Peyer's patch (tissue), 4 donors: ENCODE results near the gene SMAP2. TPM values are rescaled to one million over a fixed set of nuclear protein-coding genes. Genes with fewer than 3 reads are reported as not detected.
A peak's percentile ranks its signal among the peaks of the same experiment; 100 is the strongest.

ENCODE experiments used
- DNase-seq, 3 donors: peaks; one replicate each; pipeline ENCODE4 v3.0.0-alpha.2; 2017 to 2019
- H3K27ac ChIP-seq, 4 donors: fragments of 200-600 bp; sonication (generic); one replicate each; pipeline ENCODE4 v1.5.1; 2016 to 2019
- H3K27me3 ChIP-seq, 2 donors: fragments of 200-600 bp; sonication (generic); one replicate each; pipeline ENCODE4 v1.5.1; 2019
- H3K36me3 ChIP-seq, 3 donors: fragments of 200-600 bp; sonication (generic); one replicate each; pipeline ENCODE4 v1.5.1; 2016 to 2019
- H3K4me1 ChIP-seq, 4 donors: fragments of 200-600 bp; sonication (generic); one replicate each; pipeline ENCODE4 v1.5.1; 2016 to 2019
- H3K4me3 ChIP-seq, 4 donors: fragments of 200-600 bp; sonication (generic); 1 replicate in 3 of 4; 2 replicates in 1 of 4; pipeline ENCODE4 v1.5.1; 2016 to 2019; ENCODE audit warnings: mild to moderate bottlenecking in 1 of 4
- H3K9me3 ChIP-seq, 4 donors: fragments of 200-600 bp; sonication (generic); one replicate each; pipeline ENCODE4 v1.5.1; 2016 to 2019; ENCODE audit warnings: mild to moderate bottlenecking in 1 of 4
- POLR2A ChIP-seq, 2 donors: fragments of 450-650 bp; IDR thresholded peaks; one replicate each; pipeline ENCODE4 v1.5.1; 2017; ENCODE audit warnings: antibody characterized with exemption in 2 of 2, mild to moderate bottlenecking in 2 of 2, moderate library complexity in 2 of 2
- total RNA-seq, 4 donors: library from RNA; depleted of rRNA; stranded (reverse); fragments of >200 nt; gene quantifications; one replicate each; pipeline ENCODE4 v1.1.0, GENCODE V29; 2016
- TF ChIP-seq, protein P1 (sequence below), 6 experiments: fragments of 450-650 bp in 4 of 6; fragments of 200-600 bp in 2 of 6; sonication (generic) in 1 of 6; IDR thresholded peaks; one replicate each; pipeline ENCODE4 v1.5.1; 2017 to 2019; ENCODE audit warnings: antibody characterized with exemption in 6 of 6, mild to moderate bottlenecking in 3 of 6, moderate library complexity in 1 of 6

The SMAP2 gene
- total RNA-seq, 4 donors from 2014 or later = 24.7 to 170 (median 33.7) TPM

DNA sequence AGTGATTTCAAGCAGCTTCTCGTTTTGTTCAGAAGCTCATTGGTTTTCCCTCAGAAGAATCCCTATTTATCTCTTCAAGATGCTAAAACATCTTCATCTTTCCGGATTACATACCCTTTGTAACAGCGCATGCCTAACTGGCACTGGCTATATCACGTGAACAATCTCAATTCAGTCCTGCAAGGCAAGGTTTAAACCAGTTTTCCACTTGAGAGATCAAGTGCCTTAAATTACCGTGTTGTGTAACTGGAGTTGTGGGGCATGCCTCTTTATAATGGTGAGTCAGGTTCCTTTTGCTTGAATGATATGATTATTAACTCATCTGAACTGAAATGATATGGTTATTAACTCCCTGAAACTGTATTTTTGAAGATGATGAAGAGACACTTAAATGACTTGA lies 65.7 kb downstream of the SMAP2 start:
- H3K27ac ChIP-seq = no peak overlapping the region
- TF ChIP-seq POLR2A (IDR thresholded peaks at IDR 0.05) = no peak
- TF ChIP-seq, protein P1, sequence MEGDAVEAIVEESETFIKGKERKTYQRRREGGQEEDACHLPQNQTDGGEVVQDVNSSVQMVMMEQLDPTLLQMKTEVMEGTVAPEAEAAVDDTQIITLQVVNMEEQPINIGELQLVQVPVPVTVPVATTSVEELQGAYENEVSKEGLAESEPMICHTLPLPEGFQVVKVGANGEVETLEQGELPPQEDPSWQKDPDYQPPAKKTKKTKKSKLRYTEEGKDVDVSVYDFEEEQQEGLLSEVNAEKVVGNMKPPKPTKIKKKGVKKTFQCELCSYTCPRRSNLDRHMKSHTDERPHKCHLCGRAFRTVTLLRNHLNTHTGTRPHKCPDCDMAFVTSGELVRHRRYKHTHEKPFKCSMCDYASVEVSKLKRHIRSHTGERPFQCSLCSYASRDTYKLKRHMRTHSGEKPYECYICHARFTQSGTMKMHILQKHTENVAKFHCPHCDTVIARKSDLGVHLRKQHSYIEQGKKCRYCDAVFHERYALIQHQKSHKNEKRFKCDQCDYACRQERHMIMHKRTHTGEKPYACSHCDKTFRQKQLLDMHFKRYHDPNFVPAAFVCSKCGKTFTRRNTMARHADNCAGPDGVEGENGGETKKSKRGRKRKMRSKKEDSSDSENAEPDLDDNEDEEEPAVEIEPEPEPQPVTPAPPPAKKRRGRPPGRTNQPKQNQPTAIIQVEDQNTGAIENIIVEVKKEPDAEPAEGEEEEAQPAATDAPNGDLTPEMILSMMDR (IDR thresholded peaks at IDR 0.05) = no peak
- H3K4me1 ChIP-seq = no peaks in the 10 kb centered on the region
- no peak overlapping the region for H3K4me3 ChIP-seq
- no peak for DNase-seq
- no peaks in the 10 kb centered on the region for H3K36me3 ChIP-seq
- no peaks in the 10 kb centered on the region for H3K9me3 ChIP-seq
- H3K27me3 ChIP-seq = no peaks in the 10 kb centered on the region

DNA sequence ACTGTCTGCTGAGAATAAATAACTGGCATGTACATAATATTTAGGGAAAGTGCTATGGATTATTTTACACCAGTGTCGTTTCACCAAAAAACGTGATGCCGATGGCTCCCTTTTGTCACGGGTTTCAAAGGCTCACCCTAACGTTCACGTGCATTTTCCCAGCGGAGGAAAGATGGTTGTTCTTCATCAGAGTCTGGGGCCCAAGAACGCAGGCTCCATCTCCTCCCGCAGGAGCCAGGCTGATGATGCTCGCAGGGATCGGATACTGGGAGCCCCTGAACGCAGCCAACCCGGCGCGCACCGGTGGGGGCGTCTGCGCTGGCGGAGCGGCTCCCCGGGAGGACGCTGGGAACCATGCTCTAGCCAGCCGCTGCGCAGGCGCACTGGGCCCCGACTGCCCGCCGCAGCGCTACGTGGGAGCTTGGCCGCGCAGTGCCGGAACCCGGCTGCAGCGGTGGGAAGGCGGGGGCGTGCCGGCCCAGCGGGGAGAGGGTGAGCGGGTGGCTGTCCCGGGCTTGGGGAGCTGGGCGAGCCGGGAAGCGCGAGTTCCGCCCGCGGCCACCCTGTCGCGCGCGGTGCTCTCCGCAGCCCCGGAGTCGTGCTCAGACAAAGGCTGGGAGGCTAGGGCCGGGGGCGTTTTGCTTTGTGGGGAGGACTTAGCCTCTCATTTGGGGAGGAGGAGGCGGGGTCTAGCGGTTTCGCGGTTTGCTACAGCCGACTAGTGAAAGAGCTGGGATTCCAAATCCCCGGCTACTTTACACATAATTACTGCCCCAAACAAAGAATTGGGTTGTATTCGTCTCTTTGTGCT lies 76.4 kb downstream of the SMAP2 start, which contains the start of gene ZFP69B:
TSS of gene ZFP69B (plus strand) at position 793 of the 811 bp plus-strand sequence. CDS start 486 bp downstream, outside the sequence.
- DNase-seq = peak; percentile 86 to 95 (median 87)
- TF ChIP-seq POLR2A (IDR thresholded peaks at IDR 0.05) = peak; percentile 8 to 17
- TF ChIP-seq, protein P1 (IDR thresholded peaks at IDR 0.05) = peak in 2 of 6 experiments; percentile 5
- H3K36me3 ChIP-seq = no peaks in the 10 kb centered on the region
- peak within 1 kb of the TSS; percentile 57 to 86 (median 70) for H3K27ac ChIP-seq
- H3K4me1 ChIP-seq = no peaks in the 10 kb centered on the region
- peaks cover 0 to 2% (median under 1%) of the 10 kb centered on the region in 4 donors for H3K9me3 ChIP-seq
- H3K4me3 ChIP-seq = peak within 1 kb of the TSS; percentile 64 to 77 (median 70)
- no peaks in the 10 kb centered on the region for H3K27me3 ChIP-seq

DNA sequence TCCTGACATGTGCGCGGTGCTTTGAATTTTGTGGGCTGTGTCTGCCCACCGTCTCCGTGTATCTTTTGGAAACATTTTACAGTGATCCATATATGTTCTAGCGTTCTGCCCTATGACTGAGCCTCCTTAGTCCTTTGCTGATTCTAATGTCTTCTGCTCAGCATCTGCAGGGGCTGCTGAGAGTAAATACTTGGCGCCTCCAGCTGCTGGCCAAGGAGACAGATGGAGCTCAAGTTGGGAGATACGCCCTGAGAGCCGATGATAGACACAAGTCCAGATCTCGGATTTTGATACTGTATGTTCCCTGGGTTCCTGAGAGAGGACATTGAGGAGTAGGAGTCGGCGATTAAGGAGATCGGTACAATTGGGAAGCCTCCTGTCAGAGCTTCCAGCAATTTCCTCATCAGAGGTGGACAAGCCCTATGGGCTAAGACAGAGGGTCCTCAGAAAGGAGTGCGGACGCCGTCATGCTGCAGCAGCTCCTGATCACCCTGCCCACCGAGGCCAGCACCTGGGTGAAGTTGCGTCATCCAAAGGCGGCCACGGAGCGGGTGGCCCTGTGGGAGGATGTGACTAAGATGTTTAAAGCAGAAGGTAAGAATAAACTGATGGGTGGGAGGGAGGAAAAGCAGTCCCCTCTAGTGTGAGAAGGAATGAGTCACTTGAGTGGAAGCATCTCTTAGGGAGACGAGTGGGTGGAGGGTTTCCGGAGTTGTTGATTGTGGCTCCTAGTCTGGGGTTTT lies 77.1 kb downstream of the SMAP2 start:
- H3K27ac ChIP-seq = peak overlapping the region; percentile 57 to 86 (median 70)
- peaks cover 0 to 9% (median 1%) of the 10 kb centered on the region in 4 donors for H3K9me3 ChIP-seq
- no peaks in the 10 kb centered on the region for H3K4me1 ChIP-seq
- peak overlapping the region; percentile 64 to 77 (median 70) for H3K4me3 ChIP-seq
- TF ChIP-seq, protein P1 (IDR thresholded peaks at IDR 0.05) = no peak
- no peak for TF ChIP-seq POLR2A (IDR thresholded peaks at IDR 0.05)
- no peaks in the 10 kb centered on the region for H3K36me3 ChIP-seq
- H3K27me3 ChIP-seq = no peaks in the 10 kb centered on the region
- peak in 2 of 3 donors; percentile 43 to 64 for DNase-seq

DNA sequence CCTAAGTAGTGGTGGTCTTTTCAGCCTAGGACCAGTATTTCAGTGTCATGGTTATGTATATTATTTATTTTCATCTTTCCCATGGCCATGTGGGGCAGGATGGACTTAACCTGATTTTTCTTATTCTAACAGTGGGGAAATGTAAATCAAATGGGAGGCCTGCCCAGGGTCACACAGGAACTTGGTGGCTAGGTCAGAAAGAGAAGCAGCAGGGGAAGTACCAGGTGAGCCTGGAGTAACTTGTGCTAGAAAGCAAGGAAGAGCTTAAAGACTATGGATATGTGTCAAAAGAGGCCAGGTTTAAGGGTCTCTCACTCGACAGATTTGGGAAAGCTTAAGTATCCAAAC lies 77.7 kb downstream of the SMAP2 start:
- DNase-seq = no peak
- Histone ChIP-seq H3K36me3 (no peaks in the 10 kb centered on the region), H3K27me3 (no peaks in the 10 kb centered on the region), H3K27ac (peak overlapping the region in 1 of 4 donors; percentile 86), H3K9me3 (peaks cover 0 to 9% (median 1%) of the 10 kb centered on the region in 4 donors), H3K4me3 (no peak overlapping the region), H3K4me1 (no peaks in the 10 kb centered on the region)
- TF ChIP-seq POLR2A (IDR thresholded peaks at IDR 0.05) = no peak
- TF ChIP-seq, protein P1 (IDR thresholded peaks at IDR 0.05) = no peak

DNA sequence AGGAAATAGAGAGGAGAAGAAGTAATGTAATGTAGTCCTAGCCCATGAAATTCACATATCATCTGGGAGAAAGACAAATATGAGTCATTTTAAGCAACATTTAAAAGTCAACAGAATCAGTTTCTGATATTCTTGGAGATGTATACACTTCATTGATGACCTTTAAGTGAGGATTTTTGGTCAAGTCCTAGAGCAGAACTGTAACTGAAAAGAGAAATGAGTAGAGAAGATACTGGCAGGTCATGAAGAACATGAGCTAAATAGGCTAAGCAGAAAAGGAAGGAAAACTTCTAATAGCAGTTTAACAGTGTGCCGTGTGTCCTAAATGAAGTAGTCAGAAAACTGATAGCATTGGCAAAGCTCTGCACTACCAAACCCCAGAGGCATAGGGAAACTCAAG lies 81.3 kb downstream of the SMAP2 start:
- no peak overlapping the region for H3K27ac ChIP-seq
- peaks cover 0 to 17% (median 0%) of the 10 kb centered on the region in 3 donors for H3K36me3 ChIP-seq
- TF ChIP-seq, protein P1 (IDR thresholded peaks at IDR 0.05) = no peak
- DNase-seq = no peak
- no peaks in the 10 kb centered on the region for H3K27me3 ChIP-seq
- peaks cover 0 to 40% (median 4%) of the 10 kb centered on the region in 4 donors for H3K9me3 ChIP-seq
- H3K4me1 ChIP-seq = no peaks in the 10 kb centered on the region
- H3K4me3 ChIP-seq = no peak overlapping the region
